HCT116 (cell line): ENCODE data around the gene PIP5KL1. TPM values are rescaled to one million over a fixed set of nuclear protein-coding genes. Genes with fewer than 3 reads are reported as not detected.

Experiments used
- ATAC-seq: fragments of 200-7000 bp; cut with Tn5 transposase; 2 replicates; pipeline ENCODE4 v1.9.1; 2020; ENCODE audit warnings: mild to moderate bottlenecking, moderate library complexity
- BruUV-seq: library from RNA; stranded (reverse); fragments of 400-500 nt; replicated peaks from 2 replicates; lab custom pipeline; 2021; lab: Mats Ljungman, UMichigan
- CTCF ChIA-PET: fragments of 300-600 bp; sonication (Branson Sonifier 250); formaldehyde crosslinking; loops from one replicate; lab custom pipeline; 2021; ENCODE audit warnings: antibody characterized with exemption; lab: Charles Lee
- POLR2A ChIA-PET: fragments of 300-600, 350-600 bp; sonication (Branson Sonifier 250); formaldehyde crosslinking; loops from one replicate; lab custom pipeline; 2021; ENCODE audit warnings: antibody characterized with exemption; lab: Charles Lee
- RAD21 ChIA-PET, 2 experiments: fragments of 300-600 bp; sonication (Branson Sonifier 250); formaldehyde crosslinking; loops; one replicate each; lab custom pipeline; 2023; ENCODE audit warnings: low total read pairs in 2 of 2; ENCODE audit not compliant: uncharacterized antibody in 2 of 2, unreplicated experiment in 2 of 2, low non-redundant PET in 1 of 2; lab: Charles Lee
- DNase-seq: peaks from one replicate; pipeline ENCODE4 v3.0.0-alpha.2; 2010; ENCODE audit warnings: low read depth, low spot score
- H2AFZ ChIP-seq: fragments of 200-600 bp; shearing (Covaris generic), sonication (generic); 2 replicates; pipeline ENCODE4 v1.6.1; 2017; ENCODE audit warnings: low read depth, mixed run types, mixed read lengths, antibody characterized with exemption, low read length; ENCODE audit not compliant: poor library complexity, severe bottlenecking
- H3K27ac ChIP-seq: 2 replicates; pipeline ENCODE4 v1.5.1; 2012; ENCODE audit warnings: low read depth, low read length
- H3K27me3 ChIP-seq: fragments of 200-600 bp; sonication (generic); 2 replicates; pipeline ENCODE4 v1.6.1; 2016; ENCODE audit warnings: mixed run types, low read length, mixed read lengths; ENCODE audit not compliant: insufficient read depth
- H3K36me3 ChIP-seq, 2 experiments: fragments of 200-500 bp in 1 of 2; fragments of 200-600 bp in 1 of 2; sonication (Bioruptor generic) in 1 of 2; sonication (generic) in 1 of 2; 2 replicates each; pipeline versions ENCODE4 v1.5.1 to v1.6.1; 2014 to 2016; ENCODE audit warnings: low read length in 2 of 2, inconsistent platforms in 1 of 2, mixed read lengths in 1 of 2, mixed run types in 1 of 2; ENCODE audit not compliant: insufficient read depth in 2 of 2, control insufficient read depth in 1 of 2
- H3K4me1 ChIP-seq, 2 experiments: fragments of 200-600 bp in 1 of 2; sonication (generic) in 1 of 2; 2 replicates each; pipeline versions ENCODE4 v1.5.1 to v1.6.1; 2012 to 2017; ENCODE audit warnings: low read length in 2 of 2, inconsistent platforms in 1 of 2, mild to moderate bottlenecking in 1 of 2, mixed read lengths in 1 of 2, mixed run types in 1 of 2, moderate library complexity in 1 of 2; ENCODE audit not compliant: insufficient read depth in 2 of 2, control insufficient read depth in 1 of 2
- H3K4me2 ChIP-seq: fragments of 200-600 bp; sonication (generic); 2 replicates; pipeline ENCODE4 v1.6.1; 2017; ENCODE audit warnings: mixed run types, low read length, mixed read lengths
- H3K4me3 ChIP-seq, 2 experiments: fragments of 200-600 bp in 1 of 2; sonication (generic) in 1 of 2; replicated peaks in 1 of 2; 2 replicates each; pipeline ENCODE4 v1.5.1; 2011 to 2016; ENCODE audit warnings: low read length in 2 of 2, control low read depth in 1 of 2, low read depth in 1 of 2, mild to moderate bottlenecking in 1 of 2, mixed read lengths in 1 of 2, mixed run types in 1 of 2
- H3K79me2 ChIP-seq: fragments of 200-600 bp; sonication (generic); 2 replicates; pipeline ENCODE4 v1.6.1; 2017; ENCODE audit warnings: mild to moderate bottlenecking, mixed run types, low read length, moderate library complexity, mixed read lengths; ENCODE audit not compliant: insufficient read depth
- H3K9ac ChIP-seq: fragments of 200-600 bp; sonication (generic); 2 replicates; pipeline ENCODE4 v1.6.1; 2016; ENCODE audit warnings: low read length, mixed read lengths
- H3K9me2 ChIP-seq: fragments of 200-600 bp; sonication (generic), shearing (Covaris generic); 2 replicates; pipeline ENCODE4 v1.6.1; 2017; ENCODE audit warnings: mixed run types, mild to moderate bottlenecking, moderate library complexity; ENCODE audit not compliant: insufficient read depth
- H3K9me3 ChIP-seq, 2 experiments: fragments of 200-500 bp in 1 of 2; fragments of 200-600 bp in 1 of 2; sonication (Bioruptor generic) in 1 of 2; sonication (generic) in 1 of 2; 2 replicates each; pipeline ENCODE4 v1.6.1; 2014 to 2017; ENCODE audit warnings: low read length in 2 of 2, mixed read lengths in 2 of 2, inconsistent platforms in 1 of 2, low read depth in 1 of 2, mild to moderate bottlenecking in 1 of 2, mixed run types in 1 of 2, moderate library complexity in 1 of 2; ENCODE audit not compliant: control insufficient read depth in 1 of 2, insufficient read depth in 1 of 2
- H4K20me1 ChIP-seq: fragments of 200-600 bp; sonication (generic), shearing (Covaris generic); 2 replicates; pipeline ENCODE4 v1.6.1; 2017; ENCODE audit warnings: mixed run types, mild to moderate bottlenecking, moderate library complexity; ENCODE audit not compliant: insufficient read depth
- ATF3 ChIP-seq: IDR thresholded peaks from 2 replicates; pipeline ENCODE4 v1.6.1; 2012
- POLR2A ChIP-seq: IDR thresholded peaks from 2 replicates; pipeline ENCODE4 v1.7.0; 2011; ENCODE audit warnings: borderline replicate concordance; ENCODE audit not compliant: insufficient read depth, insufficient read length; ENCODE audit errors: extremely low read depth
- POLR2AphosphoS5 ChIP-seq: IDR thresholded peaks from 2 replicates; pipeline ENCODE4 v1.6.1; 2011; ENCODE audit warnings: mild to moderate bottlenecking, low read depth, low read length, moderate library complexity
- ZNF274 ChIP-seq: fragments of 200-500 bp; sonication (Bioruptor generic); IDR thresholded peaks from 2 replicates; pipeline ENCODE4 v1.6.1; 2014; ENCODE audit warnings: mild to moderate bottlenecking, low read depth, low read length, inconsistent platforms
- intact Hi-C: fragments of 100-400 bp; cut with micrococcal nuclease; formaldehyde crosslinking; loops from 2 replicates; pipeline ENCODE4 v1.10.0; 2022
- total RNA-seq: library from RNA; stranded (reverse); gene quantifications from one replicate; pipeline ENCODE4 v1.2.1, GENCODE V29; 2021; ENCODE audit not compliant: unreplicated experiment
- TF ChIP-seq, protein P1 (sequence below): IDR thresholded peaks from 2 replicates; pipeline ENCODE4 v1.6.1; 2012; ENCODE audit warnings: low read depth

The PIP5KL1 gene
- total RNA-seq, 1 experiment from 2014 or later: 37.6 TPM

- TF ChIP-seq POLR2AphosphoS5: no peak
Observed at GRCh38 chr9:127963359-127964064, 32.9 kb upstream of the PIP5KL1 start (continued).

- H3K79me2 ChIP-seq: peaks cover 97% of the 10 kb centered on the region
- H3K4me2 ChIP-seq: peak overlapping the region; percentile 32
- peak overlapping the region; percentile 28 for H3K27ac ChIP-seq
- ATAC-seq (no peak), DNase-seq (no peak)
- H3K27me3 ChIP-seq: no peaks in the 10 kb centered on the region
- TF ChIP-seq ATF3 (no peak), POLR2A (no peak), POLR2AphosphoS5 (no peak), ZNF274 (no peak)
- TF ChIP-seq, protein P1, sequence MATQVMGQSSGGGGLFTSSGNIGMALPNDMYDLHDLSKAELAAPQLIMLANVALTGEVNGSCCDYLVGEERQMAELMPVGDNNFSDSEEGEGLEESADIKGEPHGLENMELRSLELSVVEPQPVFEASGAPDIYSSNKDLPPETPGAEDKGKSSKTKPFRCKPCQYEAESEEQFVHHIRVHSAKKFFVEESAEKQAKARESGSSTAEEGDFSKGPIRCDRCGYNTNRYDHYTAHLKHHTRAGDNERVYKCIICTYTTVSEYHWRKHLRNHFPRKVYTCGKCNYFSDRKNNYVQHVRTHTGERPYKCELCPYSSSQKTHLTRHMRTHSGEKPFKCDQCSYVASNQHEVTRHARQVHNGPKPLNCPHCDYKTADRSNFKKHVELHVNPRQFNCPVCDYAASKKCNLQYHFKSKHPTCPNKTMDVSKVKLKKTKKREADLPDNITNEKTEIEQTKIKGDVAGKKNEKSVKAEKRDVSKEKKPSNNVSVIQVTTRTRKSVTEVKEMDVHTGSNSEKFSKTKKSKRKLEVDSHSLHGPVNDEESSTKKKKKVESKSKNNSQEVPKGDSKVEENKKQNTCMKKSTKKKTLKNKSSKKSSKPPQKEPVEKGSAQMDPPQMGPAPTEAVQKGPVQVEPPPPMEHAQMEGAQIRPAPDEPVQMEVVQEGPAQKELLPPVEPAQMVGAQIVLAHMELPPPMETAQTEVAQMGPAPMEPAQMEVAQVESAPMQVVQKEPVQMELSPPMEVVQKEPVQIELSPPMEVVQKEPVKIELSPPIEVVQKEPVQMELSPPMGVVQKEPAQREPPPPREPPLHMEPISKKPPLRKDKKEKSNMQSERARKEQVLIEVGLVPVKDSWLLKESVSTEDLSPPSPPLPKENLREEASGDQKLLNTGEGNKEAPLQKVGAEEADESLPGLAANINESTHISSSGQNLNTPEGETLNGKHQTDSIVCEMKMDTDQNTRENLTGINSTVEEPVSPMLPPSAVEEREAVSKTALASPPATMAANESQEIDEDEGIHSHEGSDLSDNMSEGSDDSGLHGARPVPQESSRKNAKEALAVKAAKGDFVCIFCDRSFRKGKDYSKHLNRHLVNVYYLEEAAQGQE: no peak
- no peaks in the 10 kb centered on the region for H3K36me3 ChIP-seq
- intact Hi-C loops: no loop called here
- H3K9ac ChIP-seq: peak overlapping the region; percentile 14; the same call in 1 of the 2 replicates
- H3K9me2 ChIP-seq: no peaks in the 10 kb centered on the region
- no peaks in the 10 kb centered on the region for H4K20me1 ChIP-seq
- no peak overlapping the region for H3K4me3 ChIP-seq
- no TSS peak for BruUV-seq
- POLR2A ChIA-PET: no interaction called here
- RAD21 ChIA-PET: no interaction called here
- peaks cover 73 to 79% of the 10 kb centered on the region in 2 experiments for H3K4me1 ChIP-seq
- CTCF ChIA-PET: interaction anchor here (0.6 to 1.1 kb wide), 2 partner anchors 19 to 458 kb away, joined by 3 read pairs; partner anchors contain the start of gene CERCAM
- no peaks in the 10 kb centered on the region for H3K9me3 ChIP-seq
- H2AFZ ChIP-seq: no peak overlapping the region
Observed at GRCh38 chr9:127963041-127963358, 32.4 kb upstream of the PIP5KL1 start.
